ENCODE measurements around the gene CZIB. TPM values are rescaled to one million over a fixed set of nuclear protein-coding genes. Genes with fewer than 3 reads are reported as not detected.

Gene CZIB
- total and polyA plus RNA-seq, 2 of the 4 experiments (the other 2 are of a cell fraction), result 41.0 to 58.9 TPM

- Histone ChIP-seq H2BK120ac (ENCODE audit: low read depth, low read length) (peak overlapping the region; percentile 88; the same call in 1 of the 2 replicates), H3K56ac (ENCODE audit: extremely low read depth, insufficient read depth, low read length) (no peak overlapping the region), H3K4me3 (ENCODE audit: insufficient read depth, low read depth, low read length) (no peak overlapping the region), H3K79me1 (ENCODE audit: low read depth in 1 of 2, low read length in 2 of 2) (no peaks in the 10 kb centered on the region), H3K18ac (ENCODE audit: low read depth, low read length) (no peak overlapping the region), H4K20me1 (ENCODE audit: insufficient read depth, low read length) (no peaks in the 10 kb centered on the region), H3K36me3 (ENCODE audit: control insufficient read depth, insufficient read depth, low read length) (no peaks in the 10 kb centered on the region), H3K14ac (replicated peaks; ENCODE audit: low read depth, low read length) (no peak overlapping the region), H3K27me3 (ENCODE audit: control insufficient read depth, insufficient read depth, low read length) (no peaks in the 10 kb centered on the region), H3K9me3 (ENCODE audit: control insufficient read depth, insufficient read depth, low read length) (no peaks in the 10 kb centered on the region), H3K27ac (ENCODE audit: insufficient read depth, low read length) (peak overlapping the region; percentile 20; the same call in 1 of the 2 replicates), H4K8ac (ENCODE audit: low read depth in 2 of 2, low read length in 2 of 2) (peak overlapping the region in 1 of 2 experiments; percentile 41; a peak in 1 of 4 replicates), H3K9ac (ENCODE audit: low read depth, low read length) (no peak overlapping the region), H3K4me1 (ENCODE audit: control insufficient read depth, insufficient read depth, low read length) (peaks cover 33% of the 10 kb centered on the region), H3K4ac (ENCODE audit: low read depth, low read length) (peak overlapping the region; percentile 64), H2BK5ac (ENCODE audit: low read depth, low read length, poor library complexity, severe bottlenecking) (no peak overlapping the region), H3K23ac (ENCODE audit: low read depth, low read length) (no peak overlapping the region), H2AK5ac (ENCODE audit: low read depth, low read length) (peak overlapping the region; percentile 75), H4K5ac (ENCODE audit: low read depth, low read length) (no peak overlapping the region), H2AFZ (replicated peaks; ENCODE audit: low read length, poor library complexity) (peak overlapping the region; percentile 73), H3K9me1 (ENCODE audit: insufficient read depth, low read length) (peaks cover 22% of the 10 kb centered on the region), H4K91ac (ENCODE audit: insufficient read depth, low read depth, low read length) (peak overlapping the region; percentile 31; the same call in 1 of the 2 replicates), H2BK15ac (ENCODE audit: low read depth, low read length) (0 out of 3 replicates have a peak overlapping the region, but pooled peaks have one; percentile 12), H3K4me2 (ENCODE audit: low read depth, low read length) (no peak overlapping the region), H2BK20ac (ENCODE audit: low read depth, low read length) (peak overlapping the region; percentile 79), H2AK9ac (replicated peaks; ENCODE audit: low read depth, low read length, poor library complexity) (no peak overlapping the region)
- no TSS peak for BruUV-seq (replicated peaks)
- dilution Hi-C loops (cut with HindIII; ENCODE audit: low sequenced_read_pairs, unreplicated experiment) (no loop called here), intact Hi-C loops (cut with micrococcal nuclease) (loop anchor here (5.0 to 10.0 kb wide), 3 partner anchors 171 to 346 kb away; partner anchors contain the start of genes ECHDC2, SCP2 and ZYG11A), in situ Hi-C loops (cut with MboI; ENCODE audit: low sequenced_read_pairs) (loop anchor here (10.0 kb wide), 2 partner anchors 283 to 483 kb away; no protein-coding TSS in a partner anchor)
- POLR2A ChIA-PET (ENCODE audit: unreplicated experiment), result no interaction called here
- no CpG with 5 or more reads among the region's 4 CpGs for WGBS, 2 experiments (ENCODE audit: extremely low coverage in 2 of 2, insufficient read length in 1 of 2)
- 0 out of 2 replicates have a peak, but pooled peaks have one; percentile 2 for ATAC-seq (ENCODE audit: low read depth)
- CTCF ChIA-PET, result no interaction called here
- peak; percentile 55 for DNase-seq
- TF ChIP-seq, protein P1, sequence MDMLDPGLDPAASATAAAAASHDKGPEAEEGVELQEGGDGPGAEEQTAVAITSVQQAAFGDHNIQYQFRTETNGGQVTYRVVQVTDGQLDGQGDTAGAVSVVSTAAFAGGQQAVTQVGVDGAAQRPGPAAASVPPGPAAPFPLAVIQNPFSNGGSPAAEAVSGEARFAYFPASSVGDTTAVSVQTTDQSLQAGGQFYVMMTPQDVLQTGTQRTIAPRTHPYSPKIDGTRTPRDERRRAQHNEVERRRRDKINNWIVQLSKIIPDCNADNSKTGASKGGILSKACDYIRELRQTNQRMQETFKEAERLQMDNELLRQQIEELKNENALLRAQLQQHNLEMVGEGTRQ (IDR thresholded peaks at IDR 0.05; ENCODE audit: low read depth, low read length), result peak; percentile 63
- no peak for TF ChIP-seq MXI1 (IDR thresholded peaks at IDR 0.05; ENCODE audit: borderline replicate concordance, low read depth, low read length)
Measured at GRCh38 chr1:53188099-53188498, 32.3 kb downstream of the CZIB start.

Measured in IMR-90 (cell line).